ENCODE data around the gene CCDC70. TPM values are rescaled to one million over a fixed set of nuclear protein-coding genes. Genes with fewer than 3 reads are reported as not detected.

The CCDC70 gene
- total RNA-seq, 4 donors from 2014 or later: not detected

DNA sequence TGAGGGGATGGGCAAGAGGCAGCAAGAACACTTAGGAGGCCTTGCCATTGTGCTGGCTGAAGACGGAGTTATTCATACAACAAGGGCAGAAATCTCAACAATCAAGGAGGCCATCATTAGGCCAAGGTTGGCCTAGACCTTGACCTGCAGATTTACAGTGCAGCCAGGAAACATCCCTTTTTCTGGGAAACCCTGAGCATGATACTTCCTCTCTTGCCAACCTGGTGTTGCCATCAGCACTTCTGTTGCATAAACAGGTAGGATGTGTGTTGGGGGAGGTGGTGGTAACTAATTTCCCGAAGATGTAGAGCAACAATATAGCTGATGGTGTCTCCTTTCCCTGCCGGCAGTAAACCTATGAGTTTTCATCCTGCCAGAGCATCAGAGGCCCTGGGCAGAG, 24.8 kb upstream of the CCDC70 start:
- ATAC-seq (ENCODE audit: low FRiP score): no peak
- no peak for DNase-seq (ENCODE audit: low spot score)
- TF ChIP-seq, protein P1, sequence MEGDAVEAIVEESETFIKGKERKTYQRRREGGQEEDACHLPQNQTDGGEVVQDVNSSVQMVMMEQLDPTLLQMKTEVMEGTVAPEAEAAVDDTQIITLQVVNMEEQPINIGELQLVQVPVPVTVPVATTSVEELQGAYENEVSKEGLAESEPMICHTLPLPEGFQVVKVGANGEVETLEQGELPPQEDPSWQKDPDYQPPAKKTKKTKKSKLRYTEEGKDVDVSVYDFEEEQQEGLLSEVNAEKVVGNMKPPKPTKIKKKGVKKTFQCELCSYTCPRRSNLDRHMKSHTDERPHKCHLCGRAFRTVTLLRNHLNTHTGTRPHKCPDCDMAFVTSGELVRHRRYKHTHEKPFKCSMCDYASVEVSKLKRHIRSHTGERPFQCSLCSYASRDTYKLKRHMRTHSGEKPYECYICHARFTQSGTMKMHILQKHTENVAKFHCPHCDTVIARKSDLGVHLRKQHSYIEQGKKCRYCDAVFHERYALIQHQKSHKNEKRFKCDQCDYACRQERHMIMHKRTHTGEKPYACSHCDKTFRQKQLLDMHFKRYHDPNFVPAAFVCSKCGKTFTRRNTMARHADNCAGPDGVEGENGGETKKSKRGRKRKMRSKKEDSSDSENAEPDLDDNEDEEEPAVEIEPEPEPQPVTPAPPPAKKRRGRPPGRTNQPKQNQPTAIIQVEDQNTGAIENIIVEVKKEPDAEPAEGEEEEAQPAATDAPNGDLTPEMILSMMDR (IDR thresholded peaks at IDR 0.05): no peak

DNA sequence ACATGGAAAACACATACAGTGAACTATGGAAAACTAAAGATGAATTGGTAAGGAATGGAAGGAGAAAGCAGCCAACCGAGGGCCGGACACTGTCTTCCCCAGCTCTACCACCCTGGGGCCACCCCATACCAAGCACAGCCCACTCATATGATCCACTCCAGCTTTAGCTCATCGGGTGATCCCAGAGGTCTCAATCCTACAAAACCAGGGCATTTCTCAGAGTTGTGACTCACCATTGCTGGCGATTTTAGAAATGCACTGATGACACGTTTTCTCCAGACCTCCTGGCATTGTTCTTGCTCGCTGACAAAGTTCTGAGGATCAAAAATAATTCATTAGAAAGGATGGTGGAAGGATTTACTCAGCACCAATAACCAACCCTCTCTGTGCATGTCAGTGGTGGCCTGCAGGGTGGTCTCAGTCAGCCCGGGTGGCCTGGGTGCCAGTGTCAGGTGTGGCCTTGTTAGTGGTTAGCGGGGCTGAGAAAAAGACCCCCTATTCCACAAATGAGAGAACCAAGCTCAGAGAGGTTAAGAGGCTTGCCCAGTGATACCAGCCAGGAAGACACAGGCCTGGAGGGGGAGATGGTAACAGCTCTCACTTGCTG, 23.4 kb upstream of the CCDC70 start:
- ATAC-seq (ENCODE audit: low FRiP score): no peak
- TF ChIP-seq, protein P1 (IDR thresholded peaks at IDR 0.05): no peak
- no peak for DNase-seq (ENCODE audit: low spot score)

DNA sequence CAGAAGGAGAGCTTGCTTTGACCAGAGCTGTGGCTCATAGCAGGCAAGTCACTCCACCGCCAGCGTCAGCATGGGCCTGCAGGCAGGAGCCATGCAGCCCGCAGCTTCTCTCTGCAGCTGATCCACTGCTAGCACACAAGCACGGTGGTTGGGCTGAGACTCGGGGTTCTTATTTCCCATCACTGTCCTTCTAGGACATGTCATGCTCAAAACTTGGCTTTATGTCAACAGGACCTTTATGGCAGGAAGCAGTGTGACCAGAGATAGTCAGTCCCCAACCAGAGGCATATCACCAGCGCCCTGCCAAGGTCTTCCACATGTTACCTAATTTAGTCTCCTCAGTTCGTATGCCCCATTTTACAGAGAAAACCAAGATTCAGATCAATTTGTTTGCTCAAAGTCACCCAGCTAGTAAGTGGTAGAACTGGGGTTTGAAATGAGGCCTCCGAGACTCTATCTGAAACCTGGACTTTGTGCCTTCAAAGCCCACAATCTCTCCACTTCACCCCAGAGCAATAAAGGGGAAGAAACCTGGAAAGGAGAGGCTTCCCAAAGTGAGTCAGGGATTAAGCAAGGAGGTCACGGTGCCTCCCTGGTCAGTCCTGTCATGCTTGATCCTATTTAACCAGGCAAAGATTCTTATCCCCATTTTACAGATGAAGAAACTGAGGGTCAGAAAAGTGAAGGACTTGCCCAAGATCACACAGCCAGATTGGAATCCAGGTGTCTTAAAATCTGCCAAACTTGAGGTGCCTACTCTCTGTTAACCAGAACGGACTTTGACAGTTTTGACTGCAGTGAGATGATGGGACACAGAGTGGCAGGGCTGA, 21.8 kb upstream of the CCDC70 start:
- ATAC-seq (ENCODE audit: low FRiP score) (no peak), DNase-seq (ENCODE audit: low spot score) (no peak)
- TF ChIP-seq, protein P1 (IDR thresholded peaks at IDR 0.05): no peak

DNA sequence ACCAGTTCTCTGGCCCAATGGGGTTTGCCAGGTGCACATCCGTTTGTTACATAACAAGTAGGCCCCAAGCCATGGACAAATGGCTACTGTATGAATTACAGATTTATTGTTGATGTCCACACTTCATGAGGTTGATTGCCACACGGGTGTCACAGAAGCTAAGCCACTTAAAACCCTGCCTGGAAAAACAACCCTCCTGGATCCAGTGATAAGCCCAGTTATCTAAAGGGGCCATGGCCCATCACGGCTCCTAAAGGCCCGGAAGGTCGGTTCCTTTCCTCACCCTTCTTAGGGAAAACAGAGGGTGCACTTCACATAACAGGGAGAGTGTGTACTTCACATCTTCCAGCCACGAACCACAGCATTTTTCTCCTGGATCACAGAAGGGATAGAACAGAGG, 20.9 kb upstream of the CCDC70 start:
- ATAC-seq (ENCODE audit: low FRiP score) (no peak), DNase-seq (ENCODE audit: low spot score) (no peak)
- TF ChIP-seq, protein P1 (IDR thresholded peaks at IDR 0.05): no peak

DNA sequence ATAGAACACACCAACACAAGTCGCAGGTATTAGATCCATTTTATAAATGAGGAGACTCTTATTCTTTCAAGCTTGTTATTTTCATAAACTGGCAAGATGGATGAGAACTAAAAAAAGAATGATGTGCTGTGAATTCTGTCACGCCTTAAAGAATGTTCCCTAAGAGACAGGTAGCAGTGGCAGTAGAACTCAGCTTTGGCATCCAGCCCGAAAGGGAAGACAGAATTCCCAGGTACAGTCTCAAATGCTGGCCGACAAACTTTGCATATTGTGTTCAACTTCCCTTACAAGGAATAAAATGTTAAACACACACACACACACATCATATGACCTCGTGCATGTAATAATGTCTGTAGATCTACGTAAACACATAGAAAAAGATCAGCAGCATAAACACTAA, 20.0 kb upstream of the CCDC70 start:
- TF ChIP-seq, protein P1 (IDR thresholded peaks at IDR 0.05): no peak
- no peak for DNase-seq (ENCODE audit: low spot score)
- no peak for ATAC-seq (ENCODE audit: low FRiP score)

DNA sequence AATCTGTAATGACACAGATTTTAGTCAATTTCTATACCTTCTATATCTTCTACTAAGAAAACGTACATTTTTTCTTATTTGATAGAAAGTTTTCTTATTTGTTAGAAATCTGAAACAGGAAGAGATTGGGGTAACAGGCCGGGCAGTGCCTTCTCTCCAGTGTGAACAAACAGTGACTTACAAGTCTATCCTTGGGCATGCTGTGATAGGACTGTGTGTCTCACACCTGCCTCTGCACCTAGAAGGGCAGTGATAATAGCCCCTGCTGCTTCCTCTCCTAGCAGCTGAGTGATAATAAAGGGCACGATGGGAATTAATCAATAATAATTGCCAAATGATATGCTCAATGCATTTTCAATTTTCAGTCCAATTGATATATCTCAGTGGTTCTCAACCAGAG, 18.2 kb upstream of the CCDC70 start:
- TF ChIP-seq, protein P1 (IDR thresholded peaks at IDR 0.05): no peak
- ATAC-seq (ENCODE audit: low FRiP score): no peak
- DNase-seq (ENCODE audit: low spot score): no peak

All from omental fat pad (tissue), 4 donors.